C4-2B (cell line): ENCODE data around the gene TBC1D10A.

Experiments
- CTCF ChIP-seq: fragments of 450-650 bp; conservative IDR thresholded peaks from 2 replicates; pipeline ENCODE4 v1.5.1; 2017; ENCODE audit warnings: mild to moderate bottlenecking
- ZFX ChIP-seq: fragments of 450-650 bp; IDR thresholded peaks from 2 replicates; pipeline ENCODE4 v1.6.1; 2017

DNA sequence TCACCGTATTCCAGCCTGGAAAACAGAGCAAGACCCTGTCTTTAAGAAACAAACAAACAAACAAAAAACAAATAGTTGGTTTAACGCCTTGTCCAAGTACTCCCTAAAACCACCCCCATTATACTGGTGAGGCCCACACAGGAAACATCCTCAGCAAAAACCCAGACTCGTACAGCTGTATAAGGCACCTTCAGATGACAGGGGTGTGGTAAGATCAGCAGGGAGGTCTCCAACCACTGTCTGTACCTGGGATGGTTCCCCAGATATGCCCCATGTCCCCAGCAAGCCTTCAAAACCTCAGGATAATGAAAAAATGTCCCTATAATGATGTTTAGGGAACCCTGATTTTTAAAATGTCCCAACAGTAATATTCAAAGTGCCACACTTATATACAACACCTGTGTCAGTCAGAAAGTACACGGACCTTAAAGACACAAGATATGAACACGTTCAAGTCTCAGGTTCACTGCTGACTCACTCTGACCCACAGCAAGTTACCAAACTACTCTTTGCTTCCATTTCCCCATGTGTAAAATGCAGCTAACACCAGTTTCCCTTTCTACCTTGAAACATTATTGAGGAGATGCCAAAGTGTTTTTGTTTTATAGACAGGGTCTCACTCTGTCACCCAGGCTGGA, 20.6 kb upstream of the TBC1D10A start:
- TF ChIP-seq CTCF: no peak
- no peak for TF ChIP-seq ZFX
